Measurements from ENCODE around the gene NLRP7.

DNA sequence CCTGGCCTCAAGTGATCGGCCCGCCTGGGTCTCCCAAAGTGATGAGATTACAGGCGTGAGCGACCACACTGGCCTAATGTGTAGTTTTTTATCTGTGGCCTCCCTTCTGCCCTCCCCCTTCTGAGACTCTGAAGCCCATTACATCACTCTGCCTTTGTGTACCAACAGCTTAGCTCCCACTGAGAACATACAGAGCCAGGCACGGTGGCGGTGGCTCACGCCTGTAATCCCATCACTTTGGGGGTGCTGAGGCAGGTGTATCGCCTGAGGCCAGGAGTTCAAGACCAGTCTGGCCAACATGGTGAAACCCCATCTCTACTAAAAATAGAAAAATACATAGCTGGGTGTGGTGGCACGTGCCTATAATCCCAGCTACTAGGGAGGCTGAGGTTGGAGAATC, 28.8 kb downstream of the NLRP7 start:
- TF ChIP-seq CTCF (IDR thresholded peaks at IDR 0.05) (no peak), POLR2A (IDR thresholded peaks at IDR 0.05) (no peak)
